UCSD-AML1 (cell line): Measurements from ENCODE around the gene RPS19.
"Not testable (repeated sequence)": the region's sequence is repeated elsewhere in the genome, so short reads cannot be mapped to it uniquely, and the experiment has no call there.

ENCODE experiments used
- DNase-seq: peaks from one replicate; lab custom pipeline; 2025; ENCODE audit not compliant: unreplicated experiment; lab: John Stamatoyannopoulos, UW

Gene RPS19

GRCh38 chr19:41859213-41859617 lies 840 bp upstream of the RPS19 start:
- no peak for DNase-seq

GRCh38 chr19:41860419-41861115 lies 512 bp downstream of the RPS19 start:
- no peak for DNase-seq

GRCh38 chr19:41861116-41861768 lies 1.2 kb downstream of the RPS19 start:
- DNase-seq, result no peak

GRCh38 chr19:41861846-41862245 lies 1.8 kb downstream of the RPS19 start:
- no peak for DNase-seq

GRCh38 chr19:41862445-41862986 lies 2.5 kb downstream of the RPS19 start:
- no peak for DNase-seq

GRCh38 chr19:41863209-41863931 lies 3.3 kb downstream of the RPS19 start:
- DNase-seq, result no peak

- DNase-seq, result no peak
These were observed 4.3 kb downstream of the RPS19 start for GRCh38 chr19:41864374-41864773.

GRCh38 chr19:41866284-41866683 lies 6.2 kb downstream of the RPS19 start:
- DNase-seq, result no peak

- no peak for DNase-seq
These were observed 8.3 kb downstream of the RPS19 start for GRCh38 chr19:41868120-41868988.

- no peak for DNase-seq
These were observed 8.9 kb downstream of the RPS19 start for GRCh38 chr19:41868989-41869300.

GRCh38 chr19:41869374-41869955 lies 9.4 kb downstream of the RPS19 start:
- DNase-seq, result no peak

- DNase-seq, result no peak
These were observed 10.4 kb downstream of the RPS19 start for GRCh38 chr19:41870401-41870873.

- peak; percentile 88 for DNase-seq
These were observed 11.7 kb downstream of the RPS19 start for GRCh38 chr19:41871573-41872383.

GRCh38 chr19:41872384-41872774 lies 12.3 kb downstream of the RPS19 start:
- no peak for DNase-seq

GRCh38 chr19:41872775-41873647 lies 13.0 kb downstream of the RPS19 start:
- peak; percentile 82 for DNase-seq

GRCh38 chr19:41875973-41876372 lies 15.9 kb downstream of the RPS19 start:
- not testable (repeated sequence) for DNase-seq

- DNase-seq, result peak; percentile 74
These were observed 17.1 kb downstream of the RPS19 start, which contains the start of gene CD79A for GRCh38 chr19:41876847-41877832. Gene CD79A (plus strand): TSS chr19:41877279. CDS start chr19:41877305, 26 bp downstream.
